ENCODE results near the gene PIEZO1.

DNA sequence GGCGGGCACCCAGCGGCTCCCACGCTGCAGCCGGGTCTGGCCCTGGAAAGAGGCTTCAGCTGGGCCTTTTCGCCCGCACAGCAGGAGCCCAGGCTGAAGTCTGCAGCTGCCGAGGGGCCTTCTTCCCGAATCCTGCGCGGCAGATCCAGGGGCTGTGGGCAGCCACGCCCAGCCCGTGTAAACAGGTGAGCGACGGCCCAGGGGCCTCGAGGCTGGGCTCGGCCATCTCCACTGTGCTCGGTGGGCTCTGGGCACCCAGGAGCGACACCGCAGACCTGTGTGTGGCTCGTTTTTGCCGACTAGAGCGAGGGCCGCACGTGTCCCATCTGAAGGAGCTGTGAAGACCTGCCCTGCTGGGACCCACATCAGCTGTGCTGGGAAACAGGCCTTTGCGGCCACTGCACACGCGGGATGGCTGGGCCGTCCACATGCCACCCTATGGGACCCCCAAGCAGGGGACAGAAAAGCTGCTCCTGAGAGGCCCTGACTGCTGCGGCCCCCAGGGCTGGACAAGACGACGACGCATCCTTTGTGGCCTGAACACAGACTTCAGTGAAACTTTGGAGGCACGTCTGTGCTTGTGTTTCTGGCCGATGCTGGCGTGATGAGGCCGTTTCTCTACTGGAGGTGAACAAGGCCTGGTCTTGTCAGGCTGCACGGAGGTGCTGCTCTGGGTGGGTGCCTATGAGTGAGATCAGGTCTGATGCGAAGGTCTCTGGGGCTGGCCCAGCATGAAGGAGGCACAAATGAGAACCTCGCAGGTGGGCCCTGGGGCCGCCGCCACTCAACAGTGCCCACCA, 31.9 kb upstream of the PIEZO1 start:
- TF ChIP-seq, protein P1, sequence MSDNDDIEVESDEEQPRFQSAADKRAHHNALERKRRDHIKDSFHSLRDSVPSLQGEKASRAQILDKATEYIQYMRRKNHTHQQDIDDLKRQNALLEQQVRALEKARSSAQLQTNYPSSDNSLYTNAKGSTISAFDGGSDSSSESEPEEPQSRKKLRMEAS (IDR thresholded peaks at IDR 0.05; ENCODE audit: low read depth, low read length) = no peak
- TF ChIP-seq, protein P2, sequence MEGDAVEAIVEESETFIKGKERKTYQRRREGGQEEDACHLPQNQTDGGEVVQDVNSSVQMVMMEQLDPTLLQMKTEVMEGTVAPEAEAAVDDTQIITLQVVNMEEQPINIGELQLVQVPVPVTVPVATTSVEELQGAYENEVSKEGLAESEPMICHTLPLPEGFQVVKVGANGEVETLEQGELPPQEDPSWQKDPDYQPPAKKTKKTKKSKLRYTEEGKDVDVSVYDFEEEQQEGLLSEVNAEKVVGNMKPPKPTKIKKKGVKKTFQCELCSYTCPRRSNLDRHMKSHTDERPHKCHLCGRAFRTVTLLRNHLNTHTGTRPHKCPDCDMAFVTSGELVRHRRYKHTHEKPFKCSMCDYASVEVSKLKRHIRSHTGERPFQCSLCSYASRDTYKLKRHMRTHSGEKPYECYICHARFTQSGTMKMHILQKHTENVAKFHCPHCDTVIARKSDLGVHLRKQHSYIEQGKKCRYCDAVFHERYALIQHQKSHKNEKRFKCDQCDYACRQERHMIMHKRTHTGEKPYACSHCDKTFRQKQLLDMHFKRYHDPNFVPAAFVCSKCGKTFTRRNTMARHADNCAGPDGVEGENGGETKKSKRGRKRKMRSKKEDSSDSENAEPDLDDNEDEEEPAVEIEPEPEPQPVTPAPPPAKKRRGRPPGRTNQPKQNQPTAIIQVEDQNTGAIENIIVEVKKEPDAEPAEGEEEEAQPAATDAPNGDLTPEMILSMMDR (IDR thresholded peaks at IDR 0.05; ENCODE audit: low read depth, low read length) = no peak
- TF ChIP-seq POLR2A (IDR thresholded peaks at IDR 0.05; ENCODE audit: extremely low read depth, insufficient read length) = no peak
- TF ChIP-seq MYC (IDR thresholded peaks at IDR 0.05; ENCODE audit: low read depth, low read length) = no peak
